ENCODE data around the gene CD300LB.

GRCh38 chr17:74499992-74500391, 31.3 kb downstream of the CD300LB start:
- TF ChIP-seq POLR2A (IDR thresholded peaks at IDR 0.05) (no peak), CTCF (IDR thresholded peaks at IDR 0.05) (no peak)

Data from esophagus squamous epithelium (tissue), 4 donors.